Measurements from ENCODE around the gene LCN12.

The LCN12 gene

GRCh38 chr9:136968333-136969127 is 16.5 kb downstream of the LCN12 start:
- DNase-seq (ENCODE audit: low read depth in 2 of 2), result no peak
- H3K4me3 ChIP-seq (replicated peaks in 1 of 2; ENCODE audit: low read depth in 2 of 2, low read length in 2 of 2), result no peak overlapping the region
- no peak for TF ChIP-seq CTCF (IDR thresholded peaks at IDR 0.05; ENCODE audit: low read depth, low read length)

GRCh38 chr9:136969150-136969549 is 17.1 kb downstream of the LCN12 start:
- H3K4me3 ChIP-seq (replicated peaks in 1 of 2; ENCODE audit: low read depth in 2 of 2, low read length in 2 of 2), result no peak overlapping the region
- no peak for DNase-seq (ENCODE audit: low read depth in 2 of 2)
- TF ChIP-seq CTCF (IDR thresholded peaks at IDR 0.05; ENCODE audit: low read depth, low read length), result no peak

- no peak for TF ChIP-seq CTCF (IDR thresholded peaks at IDR 0.05; ENCODE audit: low read depth, low read length)
- no peak for DNase-seq (ENCODE audit: low read depth in 2 of 2)
- no peak overlapping the region for H3K4me3 ChIP-seq (replicated peaks in 1 of 2; ENCODE audit: low read depth in 2 of 2, low read length in 2 of 2)
Observed at GRCh38 chr9:136969774-136970173, 17.7 kb downstream of the LCN12 start.

- no peak for TF ChIP-seq CTCF (IDR thresholded peaks at IDR 0.05; ENCODE audit: low read depth, low read length)
- DNase-seq (ENCODE audit: low read depth in 2 of 2), result no peak
- no peak overlapping the region for H3K4me3 ChIP-seq (replicated peaks in 1 of 2; ENCODE audit: low read depth in 2 of 2, low read length in 2 of 2)
Observed at GRCh38 chr9:136970361-136970760, 18.3 kb downstream of the LCN12 start.

GRCh38 chr9:136971746-136972145 is 19.7 kb downstream of the LCN12 start:
- DNase-seq (ENCODE audit: low read depth in 2 of 2), result no peak
- no peak overlapping the region for H3K4me3 ChIP-seq (replicated peaks in 1 of 2; ENCODE audit: low read depth in 2 of 2, low read length in 2 of 2)
- TF ChIP-seq CTCF (IDR thresholded peaks at IDR 0.05; ENCODE audit: low read depth, low read length), result no peak

GRCh38 chr9:136972335-136972734 is 20.3 kb downstream of the LCN12 start:
- TF ChIP-seq CTCF (IDR thresholded peaks at IDR 0.05; ENCODE audit: low read depth, low read length), result no peak
- H3K4me3 ChIP-seq (replicated peaks in 1 of 2; ENCODE audit: low read depth in 2 of 2, low read length in 2 of 2), result no peak overlapping the region
- DNase-seq (ENCODE audit: low read depth in 2 of 2), result no peak

- DNase-seq (ENCODE audit: low read depth in 2 of 2), result no peak
- no peak for TF ChIP-seq CTCF (IDR thresholded peaks at IDR 0.05; ENCODE audit: low read depth, low read length)
- H3K4me3 ChIP-seq (replicated peaks in 1 of 2; ENCODE audit: low read depth in 2 of 2, low read length in 2 of 2), result no peak overlapping the region
Observed at GRCh38 chr9:136972743-136973142, 20.7 kb downstream of the LCN12 start.
